ENCODE data around the gene PLEKHA7. TPM values are rescaled to one million over a fixed set of nuclear protein-coding genes. Genes with fewer than 3 reads are reported as not detected.

The PLEKHA7 gene
- total RNA-seq, 1 experiment from 2014 or later = 13.0 TPM

GRCh38 chr11:16799221-16799620 lies 215.0 kb downstream of the PLEKHA7 start (continued):
- no peak for TF ChIP-seq ARID4B (CRISPR knock-in tag; IDR thresholded peaks at IDR 0.05; ENCODE audit: borderline replicate concordance)
- TF ChIP-seq, protein P1, sequence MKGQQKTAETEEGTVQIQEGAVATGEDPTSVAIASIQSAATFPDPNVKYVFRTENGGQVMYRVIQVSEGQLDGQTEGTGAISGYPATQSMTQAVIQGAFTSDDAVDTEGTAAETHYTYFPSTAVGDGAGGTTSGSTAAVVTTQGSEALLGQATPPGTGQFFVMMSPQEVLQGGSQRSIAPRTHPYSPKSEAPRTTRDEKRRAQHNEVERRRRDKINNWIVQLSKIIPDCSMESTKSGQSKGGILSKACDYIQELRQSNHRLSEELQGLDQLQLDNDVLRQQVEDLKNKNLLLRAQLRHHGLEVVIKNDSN (CRISPR knock-in tag; IDR thresholded peaks at IDR 0.05) = no peak
- no peak for TF ChIP-seq PRDM15 (CRISPR knock-in tag; IDR thresholded peaks at IDR 0.05)
- TF ChIP-seq FOXJ3 (CRISPR knock-in tag; IDR thresholded peaks at IDR 0.05; ENCODE audit: borderline replicate concordance) = no peak
- TF ChIP-seq, protein P2, sequence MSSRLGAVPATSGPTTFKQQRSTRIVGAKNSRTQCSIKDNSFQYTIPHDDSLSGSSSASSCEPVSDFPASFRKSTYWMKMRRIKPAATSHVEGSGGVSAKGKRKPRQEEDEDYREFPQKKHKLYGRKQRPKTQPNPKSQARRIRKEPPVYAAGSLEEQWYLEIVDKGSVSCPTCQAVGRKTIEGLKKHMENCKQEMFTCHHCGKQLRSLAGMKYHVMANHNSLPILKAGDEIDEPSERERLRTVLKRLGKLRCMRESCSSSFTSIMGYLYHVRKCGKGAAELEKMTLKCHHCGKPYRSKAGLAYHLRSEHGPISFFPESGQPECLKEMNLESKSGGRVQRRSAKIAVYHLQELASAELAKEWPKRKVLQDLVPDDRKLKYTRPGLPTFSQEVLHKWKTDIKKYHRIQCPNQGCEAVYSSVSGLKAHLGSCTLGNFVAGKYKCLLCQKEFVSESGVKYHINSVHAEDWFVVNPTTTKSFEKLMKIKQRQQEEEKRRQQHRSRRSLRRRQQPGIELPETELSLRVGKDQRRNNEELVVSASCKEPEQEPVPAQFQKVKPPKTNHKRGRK (CRISPR knock-in tag; IDR thresholded peaks at IDR 0.05; ENCODE audit: borderline replicate concordance) = no peak
- TF ChIP-seq SMAD4 (CRISPR knock-in tag; IDR thresholded peaks at IDR 0.05) = no peak
- no peak for TF ChIP-seq SMAD3 (CRISPR knock-in tag; IDR thresholded peaks at IDR 0.05; ENCODE audit: borderline replicate concordance)
- TF ChIP-seq, protein P3, sequence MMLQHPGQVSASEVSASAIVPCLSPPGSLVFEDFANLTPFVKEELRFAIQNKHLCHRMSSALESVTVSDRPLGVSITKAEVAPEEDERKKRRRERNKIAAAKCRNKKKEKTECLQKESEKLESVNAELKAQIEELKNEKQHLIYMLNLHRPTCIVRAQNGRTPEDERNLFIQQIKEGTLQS (CRISPR knock-in tag; conservative IDR thresholded peaks at IDR 0.05) = no peak
- TF ChIP-seq PRRX2 (CRISPR knock-in tag; IDR thresholded peaks at IDR 0.05) = no peak
- no peak for TF ChIP-seq ESRRA (CRISPR knock-in tag; IDR thresholded peaks at IDR 0.05; ENCODE audit: borderline replicate concordance)
- TF ChIP-seq ZNF219 (CRISPR knock-in tag; IDR thresholded peaks at IDR 0.05; ENCODE audit: borderline replicate concordance) = no peak
- TF ChIP-seq FOXK1 (CRISPR knock-in tag; IDR thresholded peaks at IDR 0.05) = no peak

DNA sequence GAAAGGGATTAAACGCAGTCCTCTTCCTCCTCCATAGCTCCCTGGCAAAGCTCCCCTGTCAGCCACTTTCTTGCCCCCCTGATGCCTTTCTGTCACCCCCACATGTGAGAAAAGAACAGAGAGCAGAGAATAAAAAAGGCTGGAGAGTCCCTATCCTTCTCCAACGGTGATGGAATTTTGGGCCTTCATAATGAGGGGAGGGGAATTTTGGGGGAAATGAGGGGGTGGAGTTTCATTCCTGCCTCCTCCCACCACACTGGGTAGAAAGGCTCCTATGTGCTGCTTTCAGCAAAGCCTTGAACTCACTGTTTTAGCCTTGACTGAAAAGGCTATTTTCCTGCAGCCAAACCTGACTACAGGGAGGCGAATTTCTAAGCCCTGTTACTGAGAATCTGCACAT lies 216.4 kb downstream of the PLEKHA7 start:
- CTCF ChIA-PET = interaction anchor here (1.3 kb wide), 1 partner anchor 12 kb away, joined by 5 read pairs; no protein-coding TSS in a partner anchor
- H3K36me3 Mint-ChIP-seq = peaks cover 6% of the 10 kb centered on the region
- ATAC-seq = no peak; the same call in 1 of the 2 replicates
- H3K4me1 Mint-ChIP-seq = no peaks in the 10 kb centered on the region
- no peak for DNase-seq (ENCODE audit: low spot score)
- no peaks in the 10 kb centered on the region for H3K27me3 Mint-ChIP-seq (ENCODE audit: low read depth)
- H3K27ac Mint-ChIP-seq = no peak overlapping the region
- POLR2A ChIA-PET = no interaction called here
- H3K9me3 Mint-ChIP-seq = no peaks in the 10 kb centered on the region
- H3K4me3 Mint-ChIP-seq = no peak overlapping the region
- no peak for TF ChIP-seq CREB1 (CRISPR knock-in tag; IDR thresholded peaks at IDR 0.05)
- TF ChIP-seq SMAD4 (CRISPR knock-in tag; IDR thresholded peaks at IDR 0.05) = no peak
- TF ChIP-seq TEAD1 (CRISPR knock-in tag; IDR thresholded peaks at IDR 0.05) = no peak
- TF ChIP-seq TCF7 (CRISPR knock-in tag; IDR thresholded peaks at IDR 0.05; ENCODE audit: low read depth) = no peak
- TF ChIP-seq, protein P4, sequence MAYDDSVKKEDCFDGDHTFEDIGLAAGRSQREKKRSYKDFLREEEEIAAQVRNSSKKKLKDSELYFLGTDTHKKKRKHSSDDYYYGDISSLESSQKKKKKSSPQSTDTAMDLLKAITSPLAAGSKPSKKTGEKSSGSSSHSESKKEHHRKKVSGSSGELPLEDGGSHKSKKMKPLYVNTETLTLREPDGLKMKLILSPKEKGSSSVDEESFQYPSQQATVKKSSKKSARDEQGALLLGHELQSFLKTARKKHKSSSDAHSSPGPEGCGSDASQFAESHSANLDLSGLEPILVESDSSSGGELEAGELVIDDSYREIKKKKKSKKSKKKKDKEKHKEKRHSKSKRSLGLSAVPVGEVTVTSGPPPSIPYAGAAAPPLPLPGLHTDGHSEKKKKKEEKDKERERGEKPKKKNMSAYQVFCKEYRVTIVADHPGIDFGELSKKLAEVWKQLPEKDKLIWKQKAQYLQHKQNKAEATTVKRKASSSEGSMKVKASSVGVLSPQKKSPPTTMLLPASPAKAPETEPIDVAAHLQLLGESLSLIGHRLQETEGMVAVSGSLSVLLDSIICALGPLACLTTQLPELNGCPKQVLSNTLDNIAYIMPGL (CRISPR knock-in tag; IDR thresholded peaks at IDR 0.05) = no peak
- no peak for TF ChIP-seq CTCF (IDR thresholded peaks at IDR 0.05)
- TF ChIP-seq, protein P5, sequence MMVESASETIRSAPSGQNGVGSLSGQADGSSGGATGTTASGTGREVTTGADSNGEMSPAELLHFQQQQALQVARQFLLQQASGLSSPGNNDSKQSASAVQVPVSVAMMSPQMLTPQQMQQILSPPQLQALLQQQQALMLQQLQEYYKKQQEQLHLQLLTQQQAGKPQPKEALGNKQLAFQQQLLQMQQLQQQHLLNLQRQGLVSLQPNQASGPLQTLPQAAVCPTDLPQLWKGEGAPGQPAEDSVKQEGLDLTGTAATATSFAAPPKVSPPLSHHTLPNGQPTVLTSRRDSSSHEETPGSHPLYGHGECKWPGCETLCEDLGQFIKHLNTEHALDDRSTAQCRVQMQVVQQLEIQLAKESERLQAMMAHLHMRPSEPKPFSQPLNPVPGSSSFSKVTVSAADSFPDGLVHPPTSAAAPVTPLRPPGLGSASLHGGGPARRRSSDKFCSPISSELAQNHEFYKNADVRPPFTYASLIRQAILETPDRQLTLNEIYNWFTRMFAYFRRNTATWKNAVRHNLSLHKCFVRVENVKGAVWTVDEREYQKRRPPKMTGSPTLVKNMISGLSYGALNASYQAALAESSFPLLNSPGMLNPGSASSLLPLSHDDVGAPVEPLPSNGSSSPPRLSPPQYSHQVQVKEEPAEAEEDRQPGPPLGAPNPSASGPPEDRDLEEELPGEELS (CRISPR knock-in tag; IDR thresholded peaks at IDR 0.05) = no peak
- no peak for TF ChIP-seq NFYB (CRISPR knock-in tag; conservative IDR thresholded peaks at IDR 0.05; ENCODE audit: low read depth)
- TF ChIP-seq FOXP1 (CRISPR knock-in tag; IDR thresholded peaks at IDR 0.05; ENCODE audit: borderline replicate concordance) = no peak

Measured in WTC11 (cell line).